GM12864 (cell line): ENCODE data around the gene PIEZO2.
"Not testable (repeated sequence)": the region's sequence is repeated elsewhere in the genome, so short reads cannot be mapped to it uniquely, and the experiment has no call there.

Experiments
- DNase-seq: peaks from one replicate; pipeline ENCODE4 v3.0.0-alpha.2; 2011; ENCODE audit warnings: low read depth
- H3K4me3 ChIP-seq: 2 replicates; pipeline ENCODE4 v1.5.1; 2011; ENCODE audit warnings: mild to moderate bottlenecking, low read depth, low read length, control low read depth
- CTCF ChIP-seq: IDR thresholded peaks from 2 replicates; pipeline ENCODE4 v1.5.1; 2011; ENCODE audit warnings: low read depth, mild to moderate bottlenecking, moderate library complexity, low read length, control low read depth, inconsistent platforms; ENCODE audit errors: missing control alignments

PIEZO2 gene

GRCh38 chr18:11175266-11175979 lies 26.1 kb upstream of the PIEZO2 start:
- no peak overlapping the region for H3K4me3 ChIP-seq
- DNase-seq, result no peak
- no peak for TF ChIP-seq CTCF

GRCh38 chr18:11174179-11174578 lies 24.8 kb upstream of the PIEZO2 start:
- not testable (repeated sequence) for H3K4me3 ChIP-seq, DNase-seq

- TF ChIP-seq CTCF, result no peak
- no peak for DNase-seq
- H3K4me3 ChIP-seq, result no peak overlapping the region
Observed at GRCh38 chr18:11167778-11168177, 18.4 kb upstream of the PIEZO2 start.

GRCh38 chr18:11165952-11166351 lies 16.6 kb upstream of the PIEZO2 start:
- no peak for TF ChIP-seq CTCF
- H3K4me3 ChIP-seq, result no peak overlapping the region
- DNase-seq, result no peak

- H3K4me3 ChIP-seq, result no peak overlapping the region
- TF ChIP-seq CTCF, result no peak
- DNase-seq, result no peak
Observed at GRCh38 chr18:11165138-11165537, 15.8 kb upstream of the PIEZO2 start.

- no peak for DNase-seq
- peak; percentile 33 for TF ChIP-seq CTCF
- H3K4me3 ChIP-seq, result no peak overlapping the region
Observed at GRCh38 chr18:11163665-11164064, 14.3 kb upstream of the PIEZO2 start.

- DNase-seq, result no peak
- no peak overlapping the region for H3K4me3 ChIP-seq
- no peak for TF ChIP-seq CTCF
Observed at GRCh38 chr18:11162889-11163288, 13.5 kb upstream of the PIEZO2 start.
